Measurements from ENCODE around the gene CLTCL1. TPM values are rescaled to one million over a fixed set of nuclear protein-coding genes. Genes with fewer than 3 reads are reported as not detected.

Gene CLTCL1
- total and polyA plus RNA-seq, 2 experiments from 2014 or later: 6.6 to 15.1 TPM

- peaks cover 16% of the 10 kb centered on the region for H3K27me3 Mint-ChIP-seq (ENCODE audit: insufficient read depth, low read depth, poor library complexity)
- no peak for TF ChIP-seq REST (IDR thresholded peaks at IDR 0.05; ENCODE audit: unreplicated experiment)
- no peak for TF ChIP-seq ZNF114 (CRISPR knock-in tag; IDR thresholded peaks at IDR 0.05)
- no peak for TF ChIP-seq STAT1 (IDR thresholded peaks at IDR 0.05; ENCODE audit: unreplicated experiment)
- TF ChIP-seq EZH2 (IDR thresholded peaks at IDR 0.05; ENCODE audit: low read depth, unreplicated experiment): no peak
- TF ChIP-seq JUNB (IDR thresholded peaks at IDR 0.05; ENCODE audit: unreplicated experiment): no peak
- TF ChIP-seq NANOG (IDR thresholded peaks at IDR 0.05; ENCODE audit: borderline replicate concordance): no peak
- no peak for TF ChIP-seq EZH2phosphoT487 (IDR thresholded peaks at IDR 0.05; ENCODE audit: unreplicated experiment)
- TF ChIP-seq ZNF331 (CRISPR knock-in tag; IDR thresholded peaks at IDR 0.05; ENCODE audit: low read depth): no peak
- TF ChIP-seq, protein P1, sequence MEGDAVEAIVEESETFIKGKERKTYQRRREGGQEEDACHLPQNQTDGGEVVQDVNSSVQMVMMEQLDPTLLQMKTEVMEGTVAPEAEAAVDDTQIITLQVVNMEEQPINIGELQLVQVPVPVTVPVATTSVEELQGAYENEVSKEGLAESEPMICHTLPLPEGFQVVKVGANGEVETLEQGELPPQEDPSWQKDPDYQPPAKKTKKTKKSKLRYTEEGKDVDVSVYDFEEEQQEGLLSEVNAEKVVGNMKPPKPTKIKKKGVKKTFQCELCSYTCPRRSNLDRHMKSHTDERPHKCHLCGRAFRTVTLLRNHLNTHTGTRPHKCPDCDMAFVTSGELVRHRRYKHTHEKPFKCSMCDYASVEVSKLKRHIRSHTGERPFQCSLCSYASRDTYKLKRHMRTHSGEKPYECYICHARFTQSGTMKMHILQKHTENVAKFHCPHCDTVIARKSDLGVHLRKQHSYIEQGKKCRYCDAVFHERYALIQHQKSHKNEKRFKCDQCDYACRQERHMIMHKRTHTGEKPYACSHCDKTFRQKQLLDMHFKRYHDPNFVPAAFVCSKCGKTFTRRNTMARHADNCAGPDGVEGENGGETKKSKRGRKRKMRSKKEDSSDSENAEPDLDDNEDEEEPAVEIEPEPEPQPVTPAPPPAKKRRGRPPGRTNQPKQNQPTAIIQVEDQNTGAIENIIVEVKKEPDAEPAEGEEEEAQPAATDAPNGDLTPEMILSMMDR (conservative IDR thresholded peaks at IDR 0.05; ENCODE audit: low read depth in 2 of 2): no peak
- TF ChIP-seq, protein P2, sequence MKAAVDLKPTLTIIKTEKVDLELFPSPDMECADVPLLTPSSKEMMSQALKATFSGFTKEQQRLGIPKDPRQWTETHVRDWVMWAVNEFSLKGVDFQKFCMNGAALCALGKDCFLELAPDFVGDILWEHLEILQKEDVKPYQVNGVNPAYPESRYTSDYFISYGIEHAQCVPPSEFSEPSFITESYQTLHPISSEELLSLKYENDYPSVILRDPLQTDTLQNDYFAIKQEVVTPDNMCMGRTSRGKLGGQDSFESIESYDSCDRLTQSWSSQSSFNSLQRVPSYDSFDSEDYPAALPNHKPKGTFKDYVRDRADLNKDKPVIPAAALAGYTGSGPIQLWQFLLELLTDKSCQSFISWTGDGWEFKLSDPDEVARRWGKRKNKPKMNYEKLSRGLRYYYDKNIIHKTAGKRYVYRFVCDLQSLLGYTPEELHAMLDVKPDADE (IDR thresholded peaks at IDR 0.05): no peak
- no peak for TF ChIP-seq POLR2AphosphoS5 (IDR thresholded peaks at IDR 0.05; ENCODE audit: low read depth)
- TF ChIP-seq CREB1 (CRISPR knock-in tag; IDR thresholded peaks at IDR 0.05; ENCODE audit: low read depth): no peak
- no peak for TF ChIP-seq ZNF462 (CRISPR knock-in tag; IDR thresholded peaks at IDR 0.05)
These were observed 158.7 kb downstream of the CLTCL1 start for GRCh38 chr22:19132693-19133400.

More at GRCh38 chr22:19132693-19133400, 158.7 kb downstream of the CLTCL1 start:
- no peaks in the 10 kb centered on the region for H3K36me3 ChIP-seq (ENCODE audit: insufficient read depth)
- Mint-ChIP-seq H3K9me3 (no peaks in the 10 kb centered on the region), H3K4me3 (no peak overlapping the region), H3K4me1 (peaks cover 7% of the 10 kb centered on the region; the same call in 1 of the 3 replicates), H3K27ac (no peak overlapping the region), H3K36me3 (ENCODE audit: low read depth) (peaks cover 36% of the 10 kb centered on the region)
- H3K27ac ChIP-seq (ENCODE audit: low read depth): no peak overlapping the region
- no peaks in the 10 kb centered on the region for H3F3A ChIP-seq (replicated peaks; ENCODE audit: low read depth)
- H3K4me2 ChIP-seq: no peak overlapping the region
- H2AFZ ChIP-seq: no peak overlapping the region
- no peaks in the 10 kb centered on the region for H3K4me1 ChIP-seq (ENCODE audit: insufficient read depth)
- H4K20me1 ChIP-seq (replicated peaks; ENCODE audit: insufficient read depth): no peaks in the 10 kb centered on the region
- no peaks in the 10 kb centered on the region for H3K79me2 ChIP-seq (replicated peaks; ENCODE audit: insufficient read depth)
- no peak overlapping the region for H3K4me3 ChIP-seq
- ATAC-seq (no peak), DNase-seq (ENCODE audit: low spot score) (no peak)
- H3K9me2 ChIP-seq (ENCODE audit: insufficient read depth): no peaks in the 10 kb centered on the region
- H3K27me3 ChIP-seq (ENCODE audit: insufficient read depth): no peaks in the 10 kb centered on the region

All from GM23338 (cell line).